Neural cell (in vitro differentiated cells): Measurements from ENCODE around the gene SLCO4A1. TPM values are rescaled to one million over a fixed set of nuclear protein-coding genes. Genes with fewer than 3 reads are reported as not detected.
A peak's percentile ranks its signal among the peaks of the same experiment; 100 is the strongest.

Experiments
- H2AFZ ChIP-seq: fragments of 200-600, 300-800 bp; sonication (generic), shearing (Covaris generic); 2 replicates; pipeline ENCODE4 v1.6.0; 2014; ENCODE audit warnings: low read depth, mild to moderate bottlenecking, antibody characterized with exemption, low read length, moderate library complexity
- H3F3A ChIP-seq: fragments of 200-600 bp; shearing (Covaris generic); 2 replicates; pipeline ENCODE4 v1.6.1; 2016; ENCODE audit warnings: mild to moderate bottlenecking, moderate library complexity, mixed read lengths, antibody characterized with exemption, low read length; ENCODE audit not compliant: insufficient read depth, poor library complexity, severe bottlenecking
- H3K27ac ChIP-seq: fragments of 200-600, 300-800 bp; sonication (generic), shearing (Covaris generic); 2 replicates; pipeline ENCODE4 v1.5.1; 2014; ENCODE audit warnings: mild to moderate bottlenecking, low read length, moderate library complexity
- H3K27me3 ChIP-seq: fragments of 300-800, 200-600 bp; sonication (generic), shearing (Covaris generic); 2 replicates; pipeline ENCODE4 v1.6.0; 2014; ENCODE audit warnings: mild to moderate bottlenecking, low read depth, low read length, moderate library complexity; ENCODE audit not compliant: insufficient read depth
- H3K36me3 ChIP-seq: fragments of 300-800, 200-600 bp; sonication (generic), shearing (Covaris generic); 2 replicates; pipeline ENCODE4 v1.5.1; 2014; ENCODE audit warnings: mild to moderate bottlenecking, antibody characterized with exemption, low read length, moderate library complexity; ENCODE audit not compliant: insufficient read depth
- H3K4me2 ChIP-seq: fragments of 300-800, 200-600 bp; sonication (generic), shearing (Covaris generic); 2 replicates; pipeline ENCODE4 v1.6.0; 2014; ENCODE audit warnings: mild to moderate bottlenecking, low read length
- H3K4me3 ChIP-seq: fragments of 300-800, 200-600 bp; sonication (generic), shearing (Covaris generic); 2 replicates; pipeline ENCODE4 v1.5.1; 2014; ENCODE audit warnings: mild to moderate bottlenecking, low read length, moderate library complexity
- H3K79me2 ChIP-seq: fragments of 200-600 bp; shearing (Covaris generic); replicated peaks from 2 replicates; pipeline ENCODE4 v1.6.0; 2014; ENCODE audit warnings: mild to moderate bottlenecking, low read length, moderate library complexity; ENCODE audit not compliant: insufficient read depth
- H3K9ac ChIP-seq: fragments of 300-800, 200-600 bp; sonication (generic), shearing (Covaris generic); 2 replicates; pipeline ENCODE4 v1.6.1; 2016; ENCODE audit warnings: mild to moderate bottlenecking, low read length, mixed read lengths
- H3K9me2 ChIP-seq: fragments of 200-600 bp; shearing (Covaris generic); 2 replicates; pipeline ENCODE4 v1.6.1; 2016; ENCODE audit warnings: mild to moderate bottlenecking, low read length, mixed read lengths; ENCODE audit not compliant: insufficient read depth
- H3K9me3 ChIP-seq: fragments of 200-600, 300-800 bp; sonication (generic), shearing (Covaris generic); 2 replicates; pipeline ENCODE4 v1.6.1; 2016; ENCODE audit warnings: mild to moderate bottlenecking, mixed run types, low read length, moderate library complexity, mixed read lengths
- H4K20me1 ChIP-seq: fragments of 200-600 bp; shearing (Covaris generic); 2 replicates; pipeline ENCODE4 v1.6.1; 2016; ENCODE audit warnings: mild to moderate bottlenecking, mixed run types; ENCODE audit not compliant: insufficient read depth
- EP300 ChIP-seq: fragments of 450-650 bp; conservative IDR thresholded peaks from 2 replicates; pipeline ENCODE4 v1.6.1; 2014; ENCODE audit warnings: antibody characterized with exemption, mild to moderate bottlenecking, moderate library complexity; ENCODE audit not compliant: poor library complexity, severe bottlenecking
- EZH2 ChIP-seq: fragments of 200-600, 300-800 bp; shearing (Covaris generic), sonication (generic); IDR thresholded peaks from 2 replicates; pipeline ENCODE4 v1.6.1; 2014; ENCODE audit warnings: antibody characterized with exemption, low read length, borderline replicate concordance, mild to moderate bottlenecking; ENCODE audit not compliant: insufficient read depth, poor library complexity, severe bottlenecking
- MXI1 ChIP-seq: fragments of 450-650 bp; conservative IDR thresholded peaks from 2 replicates; pipeline ENCODE4 v1.6.1; 2014; ENCODE audit warnings: antibody characterized with exemption, mild to moderate bottlenecking; ENCODE audit not compliant: poor library complexity, severe bottlenecking
- POLR2AphosphoS5 ChIP-seq: IDR thresholded peaks from 2 replicates; pipeline ENCODE4 v1.6.1; 2012
- RAD21 ChIP-seq: fragments of 450-650 bp; conservative IDR thresholded peaks from 2 replicates; pipeline ENCODE4 v1.6.1; 2014; ENCODE audit warnings: antibody characterized with exemption, mild to moderate bottlenecking, moderate library complexity
- SMC3 ChIP-seq: fragments of 450-650 bp; conservative IDR thresholded peaks from 2 replicates; pipeline ENCODE4 v1.6.1; 2014; ENCODE audit warnings: antibody characterized with exemption, mild to moderate bottlenecking, moderate library complexity; ENCODE audit not compliant: poor library complexity
- TAF1 ChIP-seq: IDR thresholded peaks from 2 replicates; pipeline ENCODE4 v1.6.1; 2012; ENCODE audit warnings: low read depth
- polyA plus RNA-seq: library from polyadenylated mRNA; depleted of rRNA; stranded (reverse); fragments of >200 nt; gene quantifications from 2 replicates; pipeline ENCODE4 v1.2.3, GENCODE V29; 2014
- TF ChIP-seq, protein P1 (sequence below): fragments of 450-650 bp; IDR thresholded peaks from 2 replicates; pipeline ENCODE4 v1.5.1; 2014; ENCODE audit warnings: antibody characterized with exemption, mild to moderate bottlenecking, moderate library complexity; ENCODE audit not compliant: poor library complexity, severe bottlenecking
- TF ChIP-seq, protein P2 (sequence below): IDR thresholded peaks from 2 replicates; pipeline ENCODE4 v1.6.1; 2012; ENCODE audit warnings: borderline replicate concordance

The SLCO4A1 gene
- polyA plus RNA-seq, 1 donor from 2014 or later, result 3.5 TPM

DNA sequence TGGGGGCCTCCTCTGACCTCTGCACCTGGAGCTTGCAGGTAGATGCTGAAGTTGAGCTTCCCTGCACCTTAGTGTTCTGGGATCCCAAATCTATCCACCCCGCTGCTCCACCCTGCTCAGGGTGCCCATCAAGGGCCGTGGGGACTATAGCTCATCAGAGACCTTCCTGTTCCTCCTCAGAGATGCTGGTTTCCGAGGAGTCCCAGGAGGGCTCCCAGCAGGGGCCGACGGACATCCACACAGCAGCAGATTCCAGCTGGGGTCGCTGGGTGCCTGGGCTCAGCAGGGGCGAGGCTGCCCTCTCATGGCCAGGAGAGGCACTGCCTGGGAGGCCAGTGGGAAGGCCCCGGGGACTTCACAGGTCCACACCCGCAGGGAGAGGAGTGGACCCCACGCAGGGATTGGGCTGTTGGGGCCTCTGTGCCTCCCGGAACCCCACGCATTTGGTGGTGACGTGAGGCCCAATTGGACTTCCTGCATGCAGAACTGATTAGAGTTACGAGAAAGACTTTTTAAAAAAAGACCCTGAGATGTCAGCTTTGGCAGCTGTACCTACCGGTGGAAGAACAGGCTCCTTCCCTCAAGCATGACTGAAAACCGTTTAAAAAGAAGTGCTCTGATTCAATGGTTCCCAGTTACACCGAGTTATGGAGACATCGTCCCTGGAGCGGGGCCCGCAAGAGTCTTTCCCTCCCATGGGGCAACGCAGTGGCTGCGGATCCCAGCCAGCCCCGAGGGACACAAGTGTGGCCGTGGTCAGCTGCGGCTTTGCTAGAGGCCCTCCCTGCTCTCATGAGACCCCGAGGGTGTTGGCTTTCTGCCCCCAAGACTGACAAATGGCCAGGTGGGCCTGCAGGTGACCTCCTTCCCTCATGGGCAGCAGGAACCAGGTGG lies 25.3 kb upstream of the SLCO4A1 start:
- Histone ChIP-seq H3K9me2 (no peaks in the 10 kb centered on the region), H4K20me1 (no peaks in the 10 kb centered on the region), H3F3A (no peaks in the 10 kb centered on the region), H3K9ac (no peak overlapping the region), H3K36me3 (no peaks in the 10 kb centered on the region), H3K27me3 (no peaks in the 10 kb centered on the region), H3K9me3 (no peaks in the 10 kb centered on the region), H2AFZ (no peak overlapping the region), H3K4me2 (no peak overlapping the region), H3K4me3 (no peak overlapping the region), H3K27ac (no peak overlapping the region), H3K79me2 (no peaks in the 10 kb centered on the region)
- TF ChIP-seq EZH2, result no peak
- peak; percentile 65 for TF ChIP-seq SMC3
- no peak for TF ChIP-seq POLR2AphosphoS5
- TF ChIP-seq, protein P1, sequence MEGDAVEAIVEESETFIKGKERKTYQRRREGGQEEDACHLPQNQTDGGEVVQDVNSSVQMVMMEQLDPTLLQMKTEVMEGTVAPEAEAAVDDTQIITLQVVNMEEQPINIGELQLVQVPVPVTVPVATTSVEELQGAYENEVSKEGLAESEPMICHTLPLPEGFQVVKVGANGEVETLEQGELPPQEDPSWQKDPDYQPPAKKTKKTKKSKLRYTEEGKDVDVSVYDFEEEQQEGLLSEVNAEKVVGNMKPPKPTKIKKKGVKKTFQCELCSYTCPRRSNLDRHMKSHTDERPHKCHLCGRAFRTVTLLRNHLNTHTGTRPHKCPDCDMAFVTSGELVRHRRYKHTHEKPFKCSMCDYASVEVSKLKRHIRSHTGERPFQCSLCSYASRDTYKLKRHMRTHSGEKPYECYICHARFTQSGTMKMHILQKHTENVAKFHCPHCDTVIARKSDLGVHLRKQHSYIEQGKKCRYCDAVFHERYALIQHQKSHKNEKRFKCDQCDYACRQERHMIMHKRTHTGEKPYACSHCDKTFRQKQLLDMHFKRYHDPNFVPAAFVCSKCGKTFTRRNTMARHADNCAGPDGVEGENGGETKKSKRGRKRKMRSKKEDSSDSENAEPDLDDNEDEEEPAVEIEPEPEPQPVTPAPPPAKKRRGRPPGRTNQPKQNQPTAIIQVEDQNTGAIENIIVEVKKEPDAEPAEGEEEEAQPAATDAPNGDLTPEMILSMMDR, result peak; percentile 68
- TF ChIP-seq MXI1, result no peak
- TF ChIP-seq, protein P2, sequence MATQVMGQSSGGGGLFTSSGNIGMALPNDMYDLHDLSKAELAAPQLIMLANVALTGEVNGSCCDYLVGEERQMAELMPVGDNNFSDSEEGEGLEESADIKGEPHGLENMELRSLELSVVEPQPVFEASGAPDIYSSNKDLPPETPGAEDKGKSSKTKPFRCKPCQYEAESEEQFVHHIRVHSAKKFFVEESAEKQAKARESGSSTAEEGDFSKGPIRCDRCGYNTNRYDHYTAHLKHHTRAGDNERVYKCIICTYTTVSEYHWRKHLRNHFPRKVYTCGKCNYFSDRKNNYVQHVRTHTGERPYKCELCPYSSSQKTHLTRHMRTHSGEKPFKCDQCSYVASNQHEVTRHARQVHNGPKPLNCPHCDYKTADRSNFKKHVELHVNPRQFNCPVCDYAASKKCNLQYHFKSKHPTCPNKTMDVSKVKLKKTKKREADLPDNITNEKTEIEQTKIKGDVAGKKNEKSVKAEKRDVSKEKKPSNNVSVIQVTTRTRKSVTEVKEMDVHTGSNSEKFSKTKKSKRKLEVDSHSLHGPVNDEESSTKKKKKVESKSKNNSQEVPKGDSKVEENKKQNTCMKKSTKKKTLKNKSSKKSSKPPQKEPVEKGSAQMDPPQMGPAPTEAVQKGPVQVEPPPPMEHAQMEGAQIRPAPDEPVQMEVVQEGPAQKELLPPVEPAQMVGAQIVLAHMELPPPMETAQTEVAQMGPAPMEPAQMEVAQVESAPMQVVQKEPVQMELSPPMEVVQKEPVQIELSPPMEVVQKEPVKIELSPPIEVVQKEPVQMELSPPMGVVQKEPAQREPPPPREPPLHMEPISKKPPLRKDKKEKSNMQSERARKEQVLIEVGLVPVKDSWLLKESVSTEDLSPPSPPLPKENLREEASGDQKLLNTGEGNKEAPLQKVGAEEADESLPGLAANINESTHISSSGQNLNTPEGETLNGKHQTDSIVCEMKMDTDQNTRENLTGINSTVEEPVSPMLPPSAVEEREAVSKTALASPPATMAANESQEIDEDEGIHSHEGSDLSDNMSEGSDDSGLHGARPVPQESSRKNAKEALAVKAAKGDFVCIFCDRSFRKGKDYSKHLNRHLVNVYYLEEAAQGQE, result no peak
- TF ChIP-seq TAF1, result no peak
- TF ChIP-seq EP300, result no peak
- TF ChIP-seq RAD21, result peak; percentile 71

DNA sequence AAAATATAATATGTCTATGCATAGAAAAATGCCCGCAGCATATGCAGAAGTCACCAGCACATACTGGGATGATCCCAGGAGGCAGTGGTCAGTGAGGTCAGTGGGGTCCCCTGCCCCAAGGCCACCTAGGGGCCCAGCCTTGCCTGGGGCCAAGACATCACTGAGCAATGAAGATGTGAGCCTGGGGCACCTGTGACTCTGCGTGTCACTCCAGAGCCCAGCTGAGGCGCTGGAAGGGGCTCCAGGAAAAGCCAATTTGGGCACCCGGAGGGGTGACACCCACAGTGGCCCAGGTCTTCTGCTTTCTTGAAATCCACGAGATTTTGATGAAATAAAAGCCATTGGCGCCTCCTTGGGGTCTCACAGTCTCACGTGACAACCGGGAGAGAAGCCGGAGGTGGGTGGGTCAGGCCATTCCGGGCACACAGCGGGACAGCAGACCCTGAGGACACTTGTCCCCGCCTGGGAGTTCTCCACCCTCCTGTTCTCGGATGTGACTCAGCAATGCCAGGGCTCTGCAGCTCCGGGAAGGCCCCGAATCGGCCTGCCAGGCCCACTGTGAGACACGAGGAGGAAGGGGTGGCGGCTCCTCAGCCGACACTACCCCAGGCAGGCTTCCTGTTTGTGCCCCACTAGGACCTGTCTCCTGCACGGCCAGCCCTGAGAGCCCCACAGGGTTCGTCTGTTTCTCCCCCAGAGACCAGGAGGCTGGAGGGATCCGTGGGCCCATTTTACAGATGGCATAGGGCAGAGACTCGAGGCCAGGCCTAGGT lies 24.4 kb upstream of the SLCO4A1 start:
- H4K20me1 ChIP-seq, result no peaks in the 10 kb centered on the region
- H3K36me3 ChIP-seq, result no peaks in the 10 kb centered on the region
- no peaks in the 10 kb centered on the region for H3K27me3 ChIP-seq
- no peaks in the 10 kb centered on the region for H3K79me2 ChIP-seq
- no peak overlapping the region for H3K9ac ChIP-seq
- no peak overlapping the region for H3K4me2 ChIP-seq
- no peaks in the 10 kb centered on the region for H3F3A ChIP-seq
- H2AFZ ChIP-seq, result no peak overlapping the region
- no peak overlapping the region for H3K4me3 ChIP-seq
- H3K27ac ChIP-seq, result no peak overlapping the region
- no peak for TF ChIP-seq EZH2
- no peak for TF ChIP-seq RAD21
- TF ChIP-seq, protein P1, result no peak
- TF ChIP-seq POLR2AphosphoS5, result no peak
- TF ChIP-seq EP300, result no peak
- no peak for TF ChIP-seq MXI1
- TF ChIP-seq, protein P2, result no peak
- no peak for TF ChIP-seq TAF1
- no peak for TF ChIP-seq SMC3
- H3K9me3 ChIP-seq, result no peaks in the 10 kb centered on the region
- H3K9me2 ChIP-seq, result no peaks in the 10 kb centered on the region
